H9 (cell line): ENCODE measurements around the gene WFIKKN2. TPM values are rescaled to one million over a fixed set of nuclear protein-coding genes. Genes with fewer than 3 reads are reported as not detected.

ENCODE experiments used
- DNase-seq: peaks from one replicate; pipeline ENCODE4 v3.0.0-alpha.2; 2017
- H2AFZ ChIP-seq: one replicate; pipeline ENCODE4 v1.6.1; 2013; ENCODE audit warnings: mild to moderate bottlenecking, low read length, control low read depth, moderate library complexity
- H2AK5ac ChIP-seq: 2 replicates; pipeline ENCODE4 v1.6.1; 2013; ENCODE audit warnings: low read length, control low read depth, mixed read lengths; ENCODE audit not compliant: insufficient read length
- H2BK120ac ChIP-seq: one replicate; pipeline ENCODE4 v1.6.1; 2013; ENCODE audit warnings: low read depth, mild to moderate bottlenecking, low read length, control low read depth, inconsistent platforms; ENCODE audit not compliant: poor library complexity, severe bottlenecking
- H2BK12ac ChIP-seq: 2 replicates; pipeline ENCODE4 v1.6.1; 2013; ENCODE audit warnings: low read length, control low read depth, mixed read lengths, low read depth; ENCODE audit not compliant: insufficient read length
- H2BK15ac ChIP-seq: 2 replicates; pipeline ENCODE4 v1.6.1; 2013; ENCODE audit warnings: low read depth, low read length, control low read depth
- H2BK20ac ChIP-seq: one replicate; pipeline ENCODE4 v1.6.1; 2013; ENCODE audit warnings: low read depth, mild to moderate bottlenecking, low read length, control low read depth, inconsistent platforms; ENCODE audit not compliant: poor library complexity, severe bottlenecking
- H2BK5ac ChIP-seq: 2 replicates; pipeline ENCODE4 v1.6.1; 2013; ENCODE audit warnings: low read length, control low read depth, mixed read lengths; ENCODE audit not compliant: insufficient read length
- H3K14ac ChIP-seq: 2 replicates; pipeline ENCODE4 v1.6.1; 2013; ENCODE audit warnings: low read length, control low read depth; ENCODE audit not compliant: insufficient read depth
- H3K18ac ChIP-seq: 2 replicates; pipeline ENCODE4 v1.6.1; 2013; ENCODE audit warnings: low read depth, mild to moderate bottlenecking, mixed read lengths, low read length, control low read depth; ENCODE audit not compliant: insufficient read length
- H3K23ac ChIP-seq: 2 replicates; pipeline ENCODE4 v1.6.1; 2013; ENCODE audit warnings: low read length, control low read depth, mixed read lengths, low read depth; ENCODE audit not compliant: insufficient read length
- H3K23me2 ChIP-seq: 2 replicates; pipeline ENCODE4 v1.6.1; 2013; ENCODE audit warnings: low read depth, mild to moderate bottlenecking, mixed read lengths, low read length, control low read depth; ENCODE audit not compliant: insufficient read length, poor library complexity, severe bottlenecking
- H3K27ac ChIP-seq: 2 replicates; pipeline ENCODE4 v1.5.1; 2013; ENCODE audit warnings: low read length, control low read depth, mixed read lengths, low read depth; ENCODE audit not compliant: insufficient read length
- H3K27me3 ChIP-seq: 2 replicates; pipeline ENCODE4 v1.6.1; 2013; ENCODE audit warnings: low read length, control low read depth, inconsistent platforms; ENCODE audit not compliant: insufficient read depth
- H3K4ac ChIP-seq: 2 replicates; pipeline ENCODE4 v1.6.1; 2013; ENCODE audit warnings: low read depth, mild to moderate bottlenecking, control low read depth, inconsistent platforms, low read length, moderate library complexity
- H3K4me1 ChIP-seq: 2 replicates; pipeline ENCODE4 v1.6.1; 2013; ENCODE audit warnings: low read length, control low read depth, inconsistent platforms; ENCODE audit not compliant: insufficient read depth
- H3K4me2 ChIP-seq: 2 replicates; pipeline ENCODE4 v1.6.1; 2013; ENCODE audit warnings: low read length, control low read depth, mixed read lengths; ENCODE audit not compliant: insufficient read length, insufficient read depth
- H3K56ac ChIP-seq: 2 replicates; pipeline ENCODE4 v1.6.1; 2013; ENCODE audit warnings: low read depth, mild to moderate bottlenecking, mixed read lengths, low read length, control low read depth; ENCODE audit not compliant: insufficient read length
- H3K79me1 ChIP-seq: 2 replicates; pipeline ENCODE4 v1.6.1; 2013; ENCODE audit warnings: low read depth, mild to moderate bottlenecking, moderate library complexity, low read length, control low read depth, inconsistent platforms; ENCODE audit not compliant: insufficient read depth, poor library complexity, severe bottlenecking
- H3K79me2 ChIP-seq: 2 replicates; pipeline ENCODE4 v1.6.1; 2013; ENCODE audit warnings: low read length, control low read depth, inconsistent platforms; ENCODE audit not compliant: insufficient read depth
- H3K9ac ChIP-seq: 2 replicates; pipeline ENCODE4 v1.6.1; 2013; ENCODE audit warnings: low read length, control low read depth, mixed read lengths; ENCODE audit not compliant: insufficient read length; ENCODE audit errors: extremely low read depth
- H3K9me3 ChIP-seq: one replicate; pipeline ENCODE4 v1.6.1; 2013; ENCODE audit warnings: low read depth, low read length, inconsistent platforms; ENCODE audit not compliant: control insufficient read depth
- H3T11ph ChIP-seq: one replicate; pipeline ENCODE4 v1.6.1; 2013; ENCODE audit warnings: mild to moderate bottlenecking, low read length, control low read depth, inconsistent platforms
- H4K20me1 ChIP-seq: one replicate; pipeline ENCODE4 v1.6.1; 2013; ENCODE audit not compliant: control insufficient read depth, insufficient read length, insufficient read depth
- H4K5ac ChIP-seq: 2 replicates; pipeline ENCODE4 v1.6.1; 2013; ENCODE audit warnings: low read depth, mild to moderate bottlenecking, mixed read lengths, low read length, control low read depth; ENCODE audit not compliant: insufficient read length
- H4K8ac ChIP-seq: replicated peaks from 2 replicates; pipeline ENCODE4 v1.6.1; 2013; ENCODE audit warnings: low read length, control low read depth, mixed read lengths, low read depth; ENCODE audit not compliant: insufficient read length
- H4K91ac ChIP-seq: 2 replicates; pipeline ENCODE4 v1.6.1; 2013; ENCODE audit warnings: low read depth, mild to moderate bottlenecking, moderate library complexity, mixed read lengths, low read length, control low read depth; ENCODE audit not compliant: insufficient read length
- H3K27ac Mint-ChIP-seq, 3 experiments: 2 replicates in 2 of 3; 3 replicates in 1 of 3; pipeline ENCODE4 v1.8.0; 2020 to 2021; ENCODE audit warnings: mixed read lengths in 3 of 3, mild to moderate bottlenecking in 1 of 3, moderate library complexity in 1 of 3
- H3K27me3 Mint-ChIP-seq: 2 replicates; pipeline ENCODE4 v1.8.0; 2021; ENCODE audit warnings: low read depth, mild to moderate bottlenecking, moderate library complexity, mixed read lengths
- H3K36me3 Mint-ChIP-seq, 3 experiments: 2 replicates in 2 of 3; 3 replicates in 1 of 3; pipeline ENCODE4 v1.8.0; 2020 to 2021; ENCODE audit warnings: low read depth in 3 of 3, mixed read lengths in 3 of 3; ENCODE audit not compliant: insufficient read depth in 1 of 3
- H3K4me1 Mint-ChIP-seq, 2 experiments: 2 replicates each; pipeline ENCODE4 v1.8.0; 2020; ENCODE audit warnings: mixed read lengths in 2 of 2
- H3K4me3 Mint-ChIP-seq, 2 experiments: 2 replicates in 1 of 2; 3 replicates in 1 of 2; pipeline ENCODE4 v1.8.0; 2020 to 2021; ENCODE audit warnings: mild to moderate bottlenecking in 2 of 2, mixed read lengths in 2 of 2, moderate library complexity in 1 of 2
- H3K9me3 Mint-ChIP-seq, 2 experiments: 2 replicates in 1 of 2; 3 replicates in 1 of 2; pipeline ENCODE4 v1.8.0; 2020; ENCODE audit warnings: mild to moderate bottlenecking in 2 of 2, mixed read lengths in 2 of 2, moderate library complexity in 1 of 2
- CTCF ChIP-seq: fragments of 200-600 bp; sonication (generic); conservative IDR thresholded peaks from 3 replicates; pipeline ENCODE4 v1.8.0; 2021; ENCODE audit warnings: antibody characterized with exemption, mild to moderate bottlenecking
- WGBS: extraction: QIAGEN DNeasy Blood & Tissue Kit; methylation state at CpG from one replicate; pipeline ENCODE4 v1.1.7; 2013; ENCODE audit warnings: missing lambda C conversion rate, low lambda C conversion rate, mixed read lengths; ENCODE audit not compliant: insufficient read length; ENCODE audit errors: extremely low coverage; 5-methylcytosine and 5-hydroxymethylcytosine counted together
- total RNA-seq: library from RNA; stranded (reverse); gene quantifications from 2 replicates; pipeline ENCODE4 v1.2.1, GENCODE V29; 2021

WFIKKN2 gene
- total RNA-seq, 1 experiment from 2014 or later = 1.1 TPM

- no peak overlapping the region for H3K56ac ChIP-seq
- H3K27me3 Mint-ChIP-seq = peaks cover 3% of the 10 kb centered on the region
- H3K9me3 Mint-ChIP-seq = no peaks in the 10 kb centered on the region
- no peak overlapping the region for H2BK120ac ChIP-seq
- no peaks in the 10 kb centered on the region for H3K79me2 ChIP-seq
- no peak overlapping the region for H3K14ac ChIP-seq
- H3K27ac Mint-ChIP-seq = no peak overlapping the region
- H4K91ac ChIP-seq = no peak overlapping the region
- H3K4me2 ChIP-seq = no peak overlapping the region
- no peak overlapping the region for H4K5ac ChIP-seq
- no peaks in the 10 kb centered on the region for H3K27me3 ChIP-seq
- H2AFZ ChIP-seq = no peak overlapping the region
- no peaks in the 10 kb centered on the region for H4K20me1 ChIP-seq
- H3K79me1 ChIP-seq = no peaks in the 10 kb centered on the region
- H3K4me1 ChIP-seq = no peaks in the 10 kb centered on the region
- H3K4me1 Mint-ChIP-seq = peaks cover 2 to 10% of the 10 kb centered on the region in 2 experiments
- H3K9me3 ChIP-seq = no peaks in the 10 kb centered on the region
- H2BK12ac ChIP-seq = no peak overlapping the region
- WGBS = no CpG with 5 or more reads among the region's 6 CpGs
- no peak overlapping the region for H3K23ac ChIP-seq
- H3K36me3 Mint-ChIP-seq = peaks cover 0 to under 1% (median 0%) of the 10 kb centered on the region in 3 experiments; a peak in 2 of 7 replicates
- H2BK20ac ChIP-seq = no peak overlapping the region
- no peak overlapping the region for H3K9ac ChIP-seq
- H3K23me2 ChIP-seq = no peaks in the 10 kb centered on the region
- no peak overlapping the region for H2BK15ac ChIP-seq
- no peak overlapping the region for H3K18ac ChIP-seq
- no peak for TF ChIP-seq CTCF
- no peak overlapping the region for H3K4me3 Mint-ChIP-seq
- H4K8ac ChIP-seq = no peak overlapping the region
- no peak overlapping the region for H3T11ph ChIP-seq
- H2BK5ac ChIP-seq = no peak overlapping the region
- no peak for DNase-seq
- no peak overlapping the region for H2AK5ac ChIP-seq
- H3K27ac ChIP-seq = no peak overlapping the region
- H3K4ac ChIP-seq = no peak overlapping the region
Observed at GRCh38 chr17:50855708-50856330, 20.4 kb downstream of the WFIKKN2 start.
